HepG2 (cell line): ENCODE measurements around the gene DUSP9. TPM values are rescaled to one million over a fixed set of nuclear protein-coding genes. Genes with fewer than 3 reads are reported as not detected.

Source experiments
- ARNT ChIP-seq: fragments of 450-650 bp; IDR thresholded peaks from 2 replicates; pipeline ENCODE4 v1.6.1; 2017
- CBFB ChIP-seq: sonication (generic); formaldehyde crosslinking; IDR thresholded peaks from 2 replicates; pipeline ENCODE4 v1.4.0; 2020; ENCODE audit warnings: missing genetic modification reagents
- MAZ ChIP-seq, 2 experiments: sonication (generic) in 1 of 2; formaldehyde crosslinking in 1 of 2; IDR thresholded peaks; 2 replicates each; pipeline versions ENCODE4 v1.5.0 to v1.6.1; 2012 to 2020; ENCODE audit warnings: low read depth in 2 of 2, mild to moderate bottlenecking in 2 of 2, borderline replicate concordance in 1 of 2, improper control_type of control experiment in 1 of 2, low read length in 1 of 2, missing genetic modification reagents in 1 of 2, moderate library complexity in 1 of 2
- MTF1 ChIP-seq: sonication (generic); formaldehyde crosslinking; IDR thresholded peaks from 2 replicates; pipeline ENCODE4 v1.5.0; 2020; ENCODE audit warnings: missing genetic modification reagents
- RXRA ChIP-seq: sonication (generic); formaldehyde crosslinking; IDR thresholded peaks from 2 replicates; pipeline ENCODE4 v1.5.1; 2020; ENCODE audit warnings: missing genetic modification reagents
- SATB2 ChIP-seq: sonication (generic); formaldehyde crosslinking; IDR thresholded peaks from 2 replicates; pipeline ENCODE4 v1.5.0; 2020; ENCODE audit warnings: missing genetic modification reagents
- TARDBP ChIP-seq: sonication (generic); formaldehyde crosslinking; IDR thresholded peaks from 2 replicates; pipeline ENCODE4 v1.8.0; 2022; ENCODE audit warnings: mild to moderate bottlenecking, missing genetic modification reagents
- YY1 ChIP-seq: IDR thresholded peaks from 2 replicates; pipeline ENCODE4 v1.6.1; 2011; ENCODE audit warnings: low read length, low read depth, moderate library complexity, mild to moderate bottlenecking; ENCODE audit not compliant: insufficient read depth, insufficient replicate concordance
- ZNF264 ChIP-seq: sonication (generic); formaldehyde crosslinking; IDR thresholded peaks from 2 replicates; pipeline ENCODE4 v1.4.0; 2020; ENCODE audit warnings: missing genetic modification reagents
- ZNF296 ChIP-seq: sonication (generic); formaldehyde crosslinking; conservative IDR thresholded peaks from 2 replicates; pipeline ENCODE4 v1.5.0; 2020; ENCODE audit warnings: mild to moderate bottlenecking, missing genetic modification reagents
- ZNF570 ChIP-seq: sonication (generic); formaldehyde crosslinking; IDR thresholded peaks from 2 replicates; pipeline ENCODE4 v1.4.0; 2020; ENCODE audit warnings: mild to moderate bottlenecking, missing genetic modification reagents, borderline replicate concordance
- ZNF619 ChIP-seq: sonication (generic); formaldehyde crosslinking; IDR thresholded peaks from 2 replicates; pipeline ENCODE4 v1.4.0; 2020; ENCODE audit warnings: mild to moderate bottlenecking, missing genetic modification reagents
- polyA plus RNA-seq, 8 experiments: library from polyadenylated mRNA; depleted of rRNA in 3 of 8; stranded (reverse) in 7 of 8; unstranded in 1 of 8; fragments of >200 nt; fragmentation: Illumina TruSeq in 4 of 8; extraction: Trizol in 4 of 8; gene quantifications; 2 replicates each; pipeline versions ENCODE4 v1.2.1 to v1.2.3, GENCODE V29; 2011 to 2016; ENCODE audit warnings: low read depth in 4 of 8, missing spikeins in 1 of 8, mixed read lengths in 1 of 8; ENCODE audit not compliant: insufficient read depth in 1 of 8
- total RNA-seq, 5 experiments: library from RNA; depleted of rRNA; stranded (reverse); fragments of >200 nt; fragmentation: Illumina TruSeq; extraction: Trizol; gene quantifications; 2 replicates each; pipeline ENCODE4 v1.2.3, GENCODE V29; 2016; ENCODE audit warnings: low read depth in 1 of 5
- TF ChIP-seq, protein P1 (sequence below): sonication (generic); formaldehyde crosslinking; IDR thresholded peaks from 2 replicates; pipeline ENCODE4 v1.8.0; 2022; ENCODE audit warnings: mild to moderate bottlenecking, missing genetic modification reagents, borderline replicate concordance
- TF ChIP-seq, protein P2 (sequence below): sonication (generic); formaldehyde crosslinking; conservative IDR thresholded peaks from 2 replicates; pipeline ENCODE4 v1.4.0; 2020; ENCODE audit warnings: missing genetic modification reagents
- TF ChIP-seq, protein P3 (sequence below): sonication (generic); formaldehyde crosslinking; IDR thresholded peaks from 2 replicates; pipeline ENCODE4 v1.4.0; 2020; ENCODE audit warnings: missing genetic modification reagents, borderline replicate concordance
- TF ChIP-seq, protein P4 (sequence below): sonication (generic); formaldehyde crosslinking; IDR thresholded peaks from 2 replicates; pipeline ENCODE4 v1.4.0; 2020; ENCODE audit warnings: missing genetic modification reagents, mild to moderate bottlenecking, borderline replicate concordance

The DUSP9 gene
- total and polyA plus RNA-seq, 2 of the 13 experiments (the other 11 are each of a cell fraction or from before 2014, with no cell fraction given) = 235 to 435 TPM

- TF ChIP-seq YY1 (peak; percentile 42), ARNT (no peak), RXRA (CRISPR knock-in tag) (peak; percentile 63; the same call in 1 of the 2 replicates), ZNF570 (CRISPR knock-in tag) (no peak), ZNF264 (no peak; the same call in 1 of the 2 replicates), MAZ (IDR thresholded peaks at IDR 0.05; ENCODE audit: borderline replicate concordance, low read depth, low read length) (peak; percentile 65), MAZ (CRISPR knock-in tag; IDR thresholded peaks at IDR 0.05; ENCODE audit: low read depth) (0 out of 2 replicates have a peak, but pooled peaks have one; percentile 29), ZNF296 (no peak), TARDBP (CRISPR knock-in tag) (peak; percentile 55; the same call in 1 of the 2 replicates), CBFB (CRISPR knock-in tag) (no peak), ZNF619 (CRISPR knock-in tag) (no peak), SATB2 (no peak), MTF1 (CRISPR knock-in tag) (no peak; the same call in 1 of the 2 replicates)
- TF ChIP-seq, protein P1, sequence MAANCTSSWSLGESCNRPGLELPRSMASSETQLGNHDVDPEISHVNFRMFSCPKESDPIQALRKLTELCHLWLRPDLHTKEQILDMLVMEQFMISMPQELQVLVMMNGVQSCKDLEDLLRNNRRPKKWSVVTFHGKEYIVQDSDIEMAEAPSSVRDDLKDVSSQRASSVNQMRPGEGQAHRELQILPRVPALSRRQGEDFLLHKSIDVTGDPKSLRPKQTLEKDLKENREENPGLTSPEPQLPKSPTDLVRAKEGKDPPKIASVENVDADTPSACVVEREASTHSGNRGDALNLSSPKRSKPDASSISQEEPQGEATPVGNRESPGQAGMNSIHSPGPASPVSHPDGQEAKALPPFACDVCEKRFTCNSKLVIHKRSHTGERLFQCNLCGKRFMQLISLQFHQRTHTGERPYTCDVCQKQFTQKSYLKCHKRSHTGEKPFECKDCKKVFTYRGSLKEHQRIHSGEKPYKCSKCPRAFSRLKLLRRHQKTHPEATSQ (CRISPR knock-in tag) = no peak
- TF ChIP-seq, protein P2, sequence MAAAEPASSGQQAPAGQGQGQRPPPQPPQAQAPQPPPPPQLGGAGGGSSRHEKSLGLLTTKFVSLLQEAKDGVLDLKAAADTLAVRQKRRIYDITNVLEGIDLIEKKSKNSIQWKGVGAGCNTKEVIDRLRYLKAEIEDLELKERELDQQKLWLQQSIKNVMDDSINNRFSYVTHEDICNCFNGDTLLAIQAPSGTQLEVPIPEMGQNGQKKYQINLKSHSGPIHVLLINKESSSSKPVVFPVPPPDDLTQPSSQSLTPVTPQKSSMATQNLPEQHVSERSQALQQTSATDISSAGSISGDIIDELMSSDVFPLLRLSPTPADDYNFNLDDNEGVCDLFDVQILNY (CRISPR knock-in tag) = no peak
- TF ChIP-seq, protein P3, sequence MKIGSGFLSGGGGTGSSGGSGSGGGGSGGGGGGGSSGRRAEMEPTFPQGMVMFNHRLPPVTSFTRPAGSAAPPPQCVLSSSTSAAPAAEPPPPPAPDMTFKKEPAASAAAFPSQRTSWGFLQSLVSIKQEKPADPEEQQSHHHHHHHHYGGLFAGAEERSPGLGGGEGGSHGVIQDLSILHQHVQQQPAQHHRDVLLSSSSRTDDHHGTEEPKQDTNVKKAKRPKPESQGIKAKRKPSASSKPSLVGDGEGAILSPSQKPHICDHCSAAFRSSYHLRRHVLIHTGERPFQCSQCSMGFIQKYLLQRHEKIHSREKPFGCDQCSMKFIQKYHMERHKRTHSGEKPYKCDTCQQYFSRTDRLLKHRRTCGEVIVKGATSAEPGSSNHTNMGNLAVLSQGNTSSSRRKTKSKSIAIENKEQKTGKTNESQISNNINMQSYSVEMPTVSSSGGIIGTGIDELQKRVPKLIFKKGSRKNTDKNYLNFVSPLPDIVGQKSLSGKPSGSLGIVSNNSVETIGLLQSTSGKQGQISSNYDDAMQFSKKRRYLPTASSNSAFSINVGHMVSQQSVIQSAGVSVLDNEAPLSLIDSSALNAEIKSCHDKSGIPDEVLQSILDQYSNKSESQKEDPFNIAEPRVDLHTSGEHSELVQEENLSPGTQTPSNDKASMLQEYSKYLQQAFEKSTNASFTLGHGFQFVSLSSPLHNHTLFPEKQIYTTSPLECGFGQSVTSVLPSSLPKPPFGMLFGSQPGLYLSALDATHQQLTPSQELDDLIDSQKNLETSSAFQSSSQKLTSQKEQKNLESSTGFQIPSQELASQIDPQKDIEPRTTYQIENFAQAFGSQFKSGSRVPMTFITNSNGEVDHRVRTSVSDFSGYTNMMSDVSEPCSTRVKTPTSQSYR (CRISPR knock-in tag) = peak; percentile 96
- TF ChIP-seq, protein P4, sequence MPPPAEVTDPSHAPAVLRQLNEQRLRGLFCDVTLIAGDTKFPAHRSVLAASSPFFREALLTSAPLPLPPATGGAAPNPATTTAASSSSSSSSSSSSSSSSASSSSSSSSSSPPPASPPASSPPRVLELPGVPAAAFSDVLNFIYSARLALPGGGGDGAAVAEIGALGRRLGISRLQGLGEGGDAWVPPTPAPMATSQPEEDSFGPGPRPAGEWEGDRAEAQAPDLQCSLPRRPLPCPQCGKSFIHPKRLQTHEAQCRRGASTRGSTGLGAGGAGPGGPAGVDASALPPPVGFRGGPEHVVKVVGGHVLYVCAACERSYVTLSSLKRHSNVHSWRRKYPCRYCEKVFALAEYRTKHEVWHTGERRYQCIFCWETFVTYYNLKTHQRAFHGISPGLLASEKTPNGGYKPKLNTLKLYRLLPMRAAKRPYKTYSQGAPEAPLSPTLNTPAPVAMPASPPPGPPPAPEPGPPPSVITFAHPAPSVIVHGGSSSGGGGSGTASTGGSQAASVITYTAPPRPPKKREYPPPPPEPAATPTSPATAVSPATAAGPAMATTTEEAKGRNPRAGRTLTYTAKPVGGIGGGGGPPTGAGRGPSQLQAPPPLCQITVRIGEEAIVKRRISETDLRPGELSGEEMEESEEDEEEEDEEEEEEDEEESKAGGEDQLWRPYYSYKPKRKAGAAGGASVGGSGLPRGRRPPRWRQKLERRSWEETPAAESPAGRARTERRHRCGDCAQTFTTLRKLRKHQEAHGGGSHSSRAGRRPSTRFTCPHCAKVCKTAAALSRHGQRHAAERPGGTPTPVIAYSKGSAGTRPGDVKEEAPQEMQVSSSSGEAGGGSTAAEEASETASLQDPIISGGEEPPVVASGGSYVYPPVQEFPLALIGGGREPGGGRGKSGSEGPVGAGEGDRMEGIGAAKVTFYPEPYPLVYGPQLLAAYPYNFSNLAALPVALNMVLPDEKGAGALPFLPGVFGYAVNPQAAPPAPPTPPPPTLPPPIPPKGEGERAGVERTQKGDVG (CRISPR knock-in tag) = no peak
Measured at GRCh38 chrX:153626863-153627674, 19.9 kb upstream of the DUSP9 start (continued).
